HepG2 (cell line): ENCODE data around the gene TTPAL. TPM values are rescaled to one million over a fixed set of nuclear protein-coding genes. Genes with fewer than 3 reads are reported as not detected.

Source experiments
- ARHGAP35 ChIP-seq: sonication (generic); formaldehyde crosslinking; IDR thresholded peaks from 2 replicates; pipeline ENCODE4 v1.9.0; 2022; ENCODE audit warnings: mild to moderate bottlenecking, inconsistent platforms, moderate library complexity, missing genetic modification reagents, borderline replicate concordance
- ARNTL ChIP-seq: sonication (generic); formaldehyde crosslinking; IDR thresholded peaks from 2 replicates; pipeline ENCODE4 v1.4.0; 2020; ENCODE audit warnings: mild to moderate bottlenecking, missing genetic modification reagents
- BATF2 ChIP-seq: sonication (generic); formaldehyde crosslinking; IDR thresholded peaks from 2 replicates; pipeline ENCODE4 v1.8.0; 2022; ENCODE audit warnings: mild to moderate bottlenecking, missing genetic modification reagents, moderate library complexity
- KMT2A ChIP-seq: sonication (generic); formaldehyde crosslinking; IDR thresholded peaks from 2 replicates; pipeline ENCODE4 v1.4.0; 2020; ENCODE audit warnings: missing genetic modification reagents
- MXD1 ChIP-seq: sonication (generic); formaldehyde crosslinking; IDR thresholded peaks from 2 replicates; pipeline ENCODE4 v1.4.0; 2020; ENCODE audit warnings: mild to moderate bottlenecking, missing genetic modification reagents
- NFATC3 ChIP-seq: sonication (generic); formaldehyde crosslinking; IDR thresholded peaks from 2 replicates; pipeline ENCODE4 v1.5.1; 2020; ENCODE audit warnings: mild to moderate bottlenecking, missing genetic modification reagents
- NR0B2 ChIP-seq: sonication (generic); formaldehyde crosslinking; IDR thresholded peaks from 2 replicates; pipeline ENCODE4 v1.4.0; 2020; ENCODE audit warnings: mild to moderate bottlenecking, missing genetic modification reagents
- POGZ ChIP-seq: sonication (generic); formaldehyde crosslinking; IDR thresholded peaks from 2 replicates; pipeline ENCODE4 v1.4.0; 2020; ENCODE audit warnings: mild to moderate bottlenecking, missing genetic modification reagents
- POLR2AphosphoS2 ChIP-seq: IDR thresholded peaks from 2 replicates; pipeline ENCODE4 v1.6.1; 2011; ENCODE audit warnings: low read depth, low read length, improper control_type of control experiment
- TEF ChIP-seq: sonication (generic); formaldehyde crosslinking; IDR thresholded peaks from 2 replicates; pipeline ENCODE4 v1.5.0; 2020; ENCODE audit warnings: missing genetic modification reagents
- TERF1 ChIP-seq: sonication (generic); formaldehyde crosslinking; IDR thresholded peaks from 2 replicates; pipeline ENCODE4 v1.8.0; 2022; ENCODE audit warnings: mild to moderate bottlenecking, missing genetic modification reagents, moderate library complexity
- TOE1 ChIP-seq: sonication (generic); formaldehyde crosslinking; IDR thresholded peaks from 2 replicates; pipeline ENCODE4 v1.4.0; 2020; ENCODE audit warnings: mild to moderate bottlenecking, missing genetic modification reagents
- ZFX ChIP-seq: sonication (generic); formaldehyde crosslinking; IDR thresholded peaks from 2 replicates; pipeline ENCODE4 v1.4.0; 2020; ENCODE audit warnings: mild to moderate bottlenecking, low read depth, missing genetic modification reagents, moderate library complexity
- ZNF205 ChIP-seq: IDR thresholded peaks from 2 replicates; pipeline ENCODE4 v1.6.1; 2018; ENCODE audit warnings: missing biosample characterization, missing genetic modification reagents
- ZNF24 ChIP-seq: fragments of 450-650 bp; IDR thresholded peaks from 2 replicates; pipeline ENCODE4 v1.6.1; 2017; ENCODE audit warnings: antibody characterized with exemption, mild to moderate bottlenecking
- ZNF431 ChIP-seq: sonication (generic); formaldehyde crosslinking; IDR thresholded peaks from 2 replicates; pipeline ENCODE4 v1.9.0; 2022; ENCODE audit warnings: missing genetic modification reagents, low read depth, mild to moderate bottlenecking, borderline replicate concordance
- ZNF672 ChIP-seq: sonication (generic); formaldehyde crosslinking; IDR thresholded peaks from 2 replicates; pipeline ENCODE4 v1.8.1; 2022; ENCODE audit warnings: missing genetic modification reagents
- ZNF704 ChIP-seq: sonication (generic); formaldehyde crosslinking; IDR thresholded peaks from 2 replicates; pipeline ENCODE4 v1.8.1; 2023; ENCODE audit warnings: mild to moderate bottlenecking, inconsistent platforms, moderate library complexity, missing genetic modification reagents, borderline replicate concordance
- ZNF720 ChIP-seq: sonication (generic); formaldehyde crosslinking; IDR thresholded peaks from 2 replicates; pipeline ENCODE4 v1.4.0; 2020; ENCODE audit warnings: missing genetic modification reagents
- ZNF747 ChIP-seq: sonication (generic); formaldehyde crosslinking; IDR thresholded peaks from 2 replicates; pipeline ENCODE4 v1.8.1; 2023; ENCODE audit warnings: missing genetic modification reagents, mild to moderate bottlenecking, borderline replicate concordance
- ZNF788 ChIP-seq: sonication (generic); formaldehyde crosslinking; IDR thresholded peaks from 2 replicates; pipeline ENCODE4 v1.5.0; 2020; ENCODE audit warnings: mild to moderate bottlenecking, missing genetic modification reagents, borderline replicate concordance
- ZNF878 ChIP-seq: sonication (generic); formaldehyde crosslinking; IDR thresholded peaks from 2 replicates; pipeline ENCODE4 v1.8.1; 2023; ENCODE audit warnings: mild to moderate bottlenecking, missing genetic modification reagents, moderate library complexity
- polyA plus RNA-seq, 8 experiments: library from polyadenylated mRNA; depleted of rRNA in 3 of 8; stranded (reverse) in 7 of 8; unstranded in 1 of 8; fragments of >200 nt; fragmentation: Illumina TruSeq in 4 of 8; extraction: Trizol in 4 of 8; gene quantifications; 2 replicates each; pipeline versions ENCODE4 v1.2.1 to v1.2.3, GENCODE V29; 2011 to 2016; ENCODE audit warnings: low read depth in 4 of 8, missing spikeins in 1 of 8, mixed read lengths in 1 of 8; ENCODE audit not compliant: insufficient read depth in 1 of 8
- total RNA-seq, 5 experiments: library from RNA; depleted of rRNA; stranded (reverse); fragments of >200 nt; fragmentation: Illumina TruSeq; extraction: Trizol; gene quantifications; 2 replicates each; pipeline ENCODE4 v1.2.3, GENCODE V29; 2016; ENCODE audit warnings: low read depth in 1 of 5
- TF ChIP-seq, protein P1 (sequence below): fragments of 450-650 bp; IDR thresholded peaks from 2 replicates; pipeline ENCODE4 v1.6.1; 2017

The TTPAL gene
- total and polyA plus RNA-seq, 2 of the 13 experiments (the other 11 are each of a cell fraction or from before 2014, with no cell fraction given) = 4.3 to 18.8 TPM

GRCh38 chr20:44461142-44461802 is 14.4 kb upstream of the TTPAL start (continued):
- TF ChIP-seq NR0B2 (CRISPR knock-in tag) = no peak
- no peak for TF ChIP-seq ZNF24
- TF ChIP-seq NFATC3 = no peak
- TF ChIP-seq ZNF788 (CRISPR knock-in tag) = no peak
- no peak for TF ChIP-seq ZNF704 (CRISPR knock-in tag)
- no peak for TF ChIP-seq ZNF878 (CRISPR knock-in tag)
- TF ChIP-seq ZNF672 (CRISPR knock-in tag) = no peak
- TF ChIP-seq KMT2A (CRISPR knock-in tag) = peak; percentile 15; the same call in 1 of the 2 replicates
- TF ChIP-seq, protein P1, sequence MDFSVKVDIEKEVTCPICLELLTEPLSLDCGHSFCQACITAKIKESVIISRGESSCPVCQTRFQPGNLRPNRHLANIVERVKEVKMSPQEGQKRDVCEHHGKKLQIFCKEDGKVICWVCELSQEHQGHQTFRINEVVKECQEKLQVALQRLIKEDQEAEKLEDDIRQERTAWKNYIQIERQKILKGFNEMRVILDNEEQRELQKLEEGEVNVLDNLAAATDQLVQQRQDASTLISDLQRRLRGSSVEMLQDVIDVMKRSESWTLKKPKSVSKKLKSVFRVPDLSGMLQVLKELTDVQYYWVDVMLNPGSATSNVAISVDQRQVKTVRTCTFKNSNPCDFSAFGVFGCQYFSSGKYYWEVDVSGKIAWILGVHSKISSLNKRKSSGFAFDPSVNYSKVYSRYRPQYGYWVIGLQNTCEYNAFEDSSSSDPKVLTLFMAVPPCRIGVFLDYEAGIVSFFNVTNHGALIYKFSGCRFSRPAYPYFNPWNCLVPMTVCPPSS = no peak
- 0 out of 2 replicates have a peak, but pooled peaks have one; percentile 29 for TF ChIP-seq ARNTL (CRISPR knock-in tag)
- TF ChIP-seq MXD1 (CRISPR knock-in tag) = no peak
- TF ChIP-seq POLR2AphosphoS2 = no peak
- no peak for TF ChIP-seq ZNF747
- no peak; the same call in 1 of the 2 replicates for TF ChIP-seq ZFX (CRISPR knock-in tag)
- TF ChIP-seq TEF (CRISPR knock-in tag) = no peak
- peak; percentile 46 for TF ChIP-seq POGZ (CRISPR knock-in tag)
- no peak for TF ChIP-seq ZNF720 (CRISPR knock-in tag)
- peak; percentile 88 for TF ChIP-seq ZNF431
- TF ChIP-seq ARHGAP35 (CRISPR knock-in tag) = 0 out of 2 replicates have a peak, but pooled peaks have one; percentile 49
- no peak; the same call in 1 of the 2 replicates for TF ChIP-seq ZNF205
- no peak for TF ChIP-seq TERF1 (CRISPR knock-in tag)
- no peak for TF ChIP-seq BATF2 (CRISPR knock-in tag)
- TF ChIP-seq TOE1 (CRISPR knock-in tag) = no peak
